AG20443 (cell line): ENCODE results near the gene TMEM60.
"Not testable (repeated sequence)": the region's sequence is repeated elsewhere in the genome, so short reads cannot be mapped to it uniquely, and the experiment has no call there.

Source experiments
- DNase-seq: peaks from one replicate; pipeline ENCODE4 v3.0.0; 2012; ENCODE audit warnings: low spot score, mixed read lengths

The TMEM60 gene

DNA sequence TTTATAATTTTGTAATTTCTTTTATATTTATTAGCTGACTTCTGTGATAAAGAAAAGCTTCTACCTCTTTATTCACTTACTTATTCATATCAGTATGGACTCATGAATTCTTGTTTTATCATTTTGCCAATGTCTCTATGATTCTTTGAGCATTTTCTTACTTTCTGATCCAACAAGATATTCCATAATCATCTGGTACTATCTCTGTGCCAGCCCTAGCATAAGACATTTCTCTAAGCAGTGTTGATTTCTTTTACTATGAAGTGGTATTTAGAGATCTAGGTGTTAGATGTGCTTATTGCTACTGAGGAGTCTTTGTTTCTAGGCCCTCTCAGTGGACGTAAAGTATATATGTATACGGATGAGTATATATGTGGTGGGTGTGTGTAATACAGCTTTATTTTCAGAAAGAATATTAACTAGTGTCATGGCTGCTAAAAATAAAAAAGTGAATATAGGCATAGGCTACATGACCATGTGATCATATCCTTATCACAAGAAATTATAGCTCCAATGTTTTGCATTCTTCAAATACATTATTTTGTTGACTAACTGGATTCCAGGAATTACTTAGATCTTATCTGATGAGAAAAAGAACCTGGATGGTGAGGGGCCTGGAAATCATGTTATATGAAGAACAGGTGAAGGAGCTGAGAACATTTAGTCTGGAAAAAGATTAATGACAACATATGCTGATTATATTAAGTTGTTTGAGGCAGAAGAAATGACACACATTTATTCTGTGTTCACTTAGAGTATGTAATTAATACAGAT, 13.5 kb upstream of the TMEM60 start:
- no peak for DNase-seq

DNA sequence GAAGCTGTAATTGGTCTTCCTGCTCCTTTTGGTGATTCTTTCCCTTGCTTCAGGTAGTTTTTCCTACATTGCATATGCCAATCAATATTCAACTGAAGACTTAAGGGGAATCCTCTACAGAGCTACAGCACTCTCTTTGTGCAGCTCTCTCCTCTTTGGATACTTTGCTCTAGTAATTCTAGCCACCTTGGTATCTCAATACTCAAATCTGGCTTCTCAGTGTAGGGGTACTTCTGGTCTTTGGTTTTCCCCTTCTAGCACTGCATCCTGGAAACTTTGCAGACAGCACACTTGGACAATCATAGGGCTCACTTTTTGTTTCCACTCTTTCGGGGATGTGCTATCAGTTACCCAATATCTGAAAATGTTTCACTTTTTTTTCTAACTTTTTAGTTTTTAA, 10.3 kb upstream of the TMEM60 start:
- DNase-seq: no peak

DNA sequence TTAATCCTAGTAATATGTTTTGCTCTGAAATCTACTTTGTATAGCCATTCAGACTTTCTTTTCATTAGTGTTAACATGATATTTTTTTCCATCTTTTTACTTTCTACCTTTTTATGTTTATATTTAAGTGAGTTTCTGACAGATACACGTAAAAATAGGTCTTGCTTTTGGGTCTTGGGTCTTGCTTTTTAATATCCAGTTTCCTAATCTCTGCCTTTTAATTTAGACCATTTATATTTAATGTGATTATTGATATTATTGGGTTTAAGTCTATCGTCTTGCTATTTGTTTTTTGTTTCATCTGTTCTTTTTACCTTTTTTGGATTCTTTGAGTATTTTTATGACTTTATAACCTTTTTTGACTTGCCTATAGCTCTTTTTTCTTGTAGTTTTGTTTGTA, 8.2 kb upstream of the TMEM60 start:
- no peak for DNase-seq

DNA sequence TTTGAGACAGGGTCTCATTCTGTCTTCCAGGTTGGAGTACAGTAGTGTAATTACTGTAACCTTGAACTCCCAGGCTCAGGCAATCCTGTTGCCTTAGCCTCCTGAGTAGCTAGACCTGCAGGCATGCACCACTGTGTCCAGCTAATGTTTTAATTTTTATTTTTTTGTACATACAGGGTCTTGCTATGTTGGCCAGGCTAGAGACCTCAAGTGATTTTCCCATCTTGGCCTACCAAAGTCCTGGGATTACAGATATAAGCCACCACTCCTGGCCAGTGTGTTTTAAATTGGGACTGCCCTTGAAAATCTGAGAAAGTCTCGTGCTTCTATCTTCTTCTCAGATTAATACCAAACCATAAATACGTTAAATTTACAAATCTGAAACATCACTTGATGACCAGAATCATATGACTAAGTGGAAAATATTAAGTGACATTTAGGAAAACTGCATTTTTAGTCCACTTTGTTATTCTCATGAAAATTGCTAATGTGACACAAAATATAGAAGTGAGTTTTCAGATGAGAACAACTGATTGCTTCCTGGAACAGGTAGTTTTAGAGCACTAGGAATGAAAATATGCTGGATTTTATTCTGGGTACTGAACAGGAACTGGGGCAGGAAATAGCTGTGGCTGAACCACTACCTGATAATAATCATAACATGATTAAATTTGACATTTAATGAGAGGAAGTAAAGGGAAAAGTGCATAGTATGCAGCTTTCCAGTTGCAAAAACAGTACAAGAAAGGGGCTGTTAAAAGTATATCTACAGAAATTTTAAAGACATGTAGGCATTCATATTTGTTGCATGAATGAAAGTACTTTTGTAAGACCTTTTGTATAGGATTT, 4.5 kb upstream of the TMEM60 start:
- no peak for DNase-seq

DNA sequence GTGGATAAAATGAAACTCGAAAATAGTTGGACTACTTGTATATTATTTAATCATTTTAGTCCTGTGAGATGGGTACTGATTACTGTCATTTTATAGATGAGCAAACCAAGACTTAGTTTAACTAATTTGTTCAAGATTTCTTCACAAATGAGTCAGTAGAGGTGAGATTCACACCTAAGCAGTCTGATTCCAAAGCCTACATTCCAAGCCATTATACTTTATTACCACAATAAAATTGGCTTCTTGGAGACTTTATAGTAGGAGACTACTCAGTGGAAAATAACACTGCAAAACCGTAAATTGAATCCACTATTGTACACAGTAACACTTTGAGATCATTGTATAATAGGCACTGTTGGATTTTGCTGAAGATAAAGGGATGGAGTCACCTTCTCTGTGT, 2.5 kb upstream of the TMEM60 start:
- DNase-seq: no peak

DNA sequence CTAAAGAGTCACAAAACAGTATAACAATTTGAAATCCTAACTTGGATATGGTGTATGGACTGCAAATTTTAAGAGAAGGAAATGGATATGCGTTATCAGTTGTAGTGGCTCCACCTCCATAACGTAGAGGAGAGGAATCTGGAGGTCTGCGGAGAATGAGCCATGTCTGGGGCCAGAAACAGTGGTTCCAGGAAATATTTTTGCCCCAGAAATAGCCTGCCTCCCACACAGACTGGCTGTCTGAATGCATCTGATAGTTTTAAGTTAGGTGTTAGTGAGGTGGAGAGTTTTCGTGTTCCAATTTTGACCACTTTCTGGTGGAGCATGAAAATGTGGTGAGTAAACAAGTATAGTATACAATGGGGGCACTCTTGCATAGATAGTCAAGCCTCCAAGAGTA, 1.9 kb upstream of the TMEM60 start:
- no peak for DNase-seq

DNA sequence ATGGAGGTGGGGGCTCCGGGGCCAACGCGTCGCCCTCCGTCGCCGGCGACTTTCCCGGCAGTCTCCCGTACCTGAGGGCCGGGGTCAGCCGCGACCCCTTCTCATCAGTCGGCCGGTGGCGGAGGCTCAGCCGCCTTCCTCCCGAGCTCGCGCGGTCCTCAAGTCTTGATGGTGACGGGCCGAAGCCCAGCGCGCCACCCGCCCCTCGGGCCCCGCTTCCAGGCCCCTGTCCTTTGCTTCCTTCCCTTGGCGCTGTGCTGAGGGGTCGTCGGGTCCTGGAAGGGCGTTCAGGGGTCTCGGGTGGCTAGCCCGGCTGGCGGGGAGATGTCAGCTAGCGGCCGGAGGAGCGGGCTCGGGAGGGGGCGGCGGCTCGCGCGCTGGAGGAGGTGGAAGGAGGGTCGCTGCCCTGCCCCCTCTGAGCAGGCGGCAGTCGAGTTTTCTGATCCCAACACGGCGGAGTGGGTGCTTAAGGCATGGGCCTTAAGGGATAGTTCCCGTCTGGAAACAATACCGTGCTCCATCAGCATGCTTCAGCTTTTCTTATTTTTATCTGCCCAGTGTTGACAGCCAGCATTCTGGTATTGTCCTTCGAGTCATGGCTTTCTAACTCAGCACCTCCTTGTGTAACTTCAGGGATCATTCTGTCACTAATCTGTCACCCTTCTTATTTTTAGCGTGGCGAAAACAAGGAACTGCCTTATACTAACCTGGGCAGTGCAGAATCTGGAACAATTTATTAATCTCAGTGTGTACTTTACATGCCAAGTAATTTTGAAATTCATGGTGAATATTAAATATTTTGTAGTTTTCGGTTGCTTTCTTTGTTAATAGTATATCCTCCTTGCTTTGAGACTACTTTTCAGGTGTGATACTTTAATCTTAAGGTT, 1.1 kb upstream of the TMEM60 start:
- peak; percentile 35 for DNase-seq

DNA sequence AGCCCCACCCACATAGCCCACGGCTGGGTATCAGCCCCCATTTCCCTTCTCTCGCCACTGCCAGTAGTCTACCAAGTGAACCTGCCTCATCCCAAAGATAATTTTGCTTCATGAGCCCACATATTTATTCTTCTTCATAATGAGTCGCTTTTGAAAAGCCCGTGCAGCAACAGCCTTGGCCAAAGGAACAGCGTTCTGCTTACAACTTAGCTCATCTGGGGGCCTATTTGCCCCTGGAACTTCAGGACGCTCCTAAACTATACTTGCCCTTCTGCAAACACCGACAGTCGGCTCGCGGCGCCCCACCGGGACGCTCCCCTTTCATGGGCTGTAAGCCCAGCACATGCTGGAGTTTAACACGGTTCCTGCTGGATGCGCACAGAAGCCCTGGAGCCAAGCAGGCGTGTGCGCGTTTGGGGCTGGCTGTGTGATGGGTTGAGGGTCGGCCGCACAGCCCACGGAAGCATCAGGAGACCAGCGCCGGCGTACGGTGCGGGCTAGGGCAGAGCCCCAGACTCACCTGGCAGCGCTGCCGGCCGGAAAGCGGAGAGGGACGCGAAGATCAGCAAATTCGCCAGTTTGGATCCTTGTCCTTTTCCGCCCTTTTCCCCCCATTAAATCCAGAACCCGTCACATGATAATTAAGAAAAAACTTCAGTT, 370 bp downstream of the TMEM60 start:
- DNase-seq: peak; percentile 45

DNA sequence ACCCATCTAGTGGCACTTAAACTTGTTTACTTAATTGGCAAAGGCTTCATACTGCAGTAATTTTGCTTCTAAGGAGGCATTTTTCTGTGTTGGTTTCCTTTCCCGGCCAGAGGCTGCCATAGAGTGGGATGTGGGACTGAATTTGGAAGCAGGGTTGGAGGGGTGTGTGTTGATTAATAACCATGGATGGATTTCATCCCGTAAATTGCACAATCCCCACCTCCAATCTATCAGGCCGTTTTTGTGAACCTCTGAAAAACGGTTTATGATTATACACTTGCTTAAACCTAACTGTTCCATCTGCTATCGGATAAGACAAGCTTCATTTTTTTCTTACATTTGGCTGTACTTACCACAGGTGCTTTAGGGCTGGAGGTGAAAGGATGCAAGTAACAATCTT, 1.3 kb downstream of the TMEM60 start:
- no peak for DNase-seq

DNA sequence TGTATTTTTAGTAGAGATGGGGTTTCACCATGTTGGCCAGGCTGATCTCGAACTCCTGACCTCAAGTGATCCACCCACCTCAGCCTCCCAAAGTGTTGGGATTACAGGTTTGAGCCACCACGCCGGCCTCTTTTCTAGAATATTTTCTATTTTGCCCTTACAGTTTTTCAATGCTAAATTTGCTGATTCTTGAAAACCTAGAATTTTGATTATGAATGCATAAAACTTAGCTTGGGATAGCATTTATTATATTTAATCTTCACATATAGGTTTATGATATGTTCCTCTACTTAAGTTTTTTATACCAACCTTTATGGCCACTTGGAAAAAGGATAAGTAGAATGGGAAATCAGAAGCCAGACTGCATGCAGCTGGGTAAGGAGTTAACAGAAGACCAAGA, 2.1 kb downstream of the TMEM60 start:
- DNase-seq: no peak

DNA sequence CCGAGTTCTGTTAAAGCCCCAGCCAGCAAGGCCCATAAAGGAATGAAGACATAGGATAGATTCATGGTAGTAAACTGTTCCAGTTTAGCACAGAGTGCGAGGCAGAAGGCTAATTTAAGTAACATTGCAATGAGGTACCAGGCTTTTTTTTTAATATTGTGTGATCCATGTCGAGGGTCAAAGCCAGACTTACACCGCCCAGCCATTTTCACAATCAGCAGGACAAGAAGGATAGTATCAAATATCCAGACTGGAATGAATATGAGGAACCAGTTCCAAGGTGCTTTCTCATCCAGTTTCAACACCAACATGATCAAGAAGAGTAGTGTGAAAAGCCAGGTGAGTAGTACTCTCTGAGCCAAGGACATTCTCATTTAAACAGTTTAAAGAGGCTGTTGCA, 4.2 kb downstream of the TMEM60 start:
- no peak for DNase-seq

DNA sequence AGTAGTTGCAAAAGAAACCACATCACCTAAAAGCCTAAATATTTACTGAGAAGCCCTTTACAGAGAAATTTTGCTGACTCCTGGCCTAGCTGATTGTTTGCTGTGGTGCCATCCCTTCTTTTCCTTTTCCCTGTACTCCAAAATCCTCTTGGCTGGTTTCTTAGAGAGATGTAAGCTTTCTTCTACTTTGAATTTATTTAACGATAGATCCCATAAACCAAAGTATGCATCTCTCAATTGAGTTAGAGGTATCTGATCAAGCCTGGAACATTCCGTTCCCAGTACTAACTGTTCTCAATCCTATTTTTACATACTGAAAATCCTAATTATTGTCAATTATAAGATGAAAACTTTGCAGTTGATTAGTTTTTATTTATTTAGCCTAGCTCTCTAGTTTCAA, 6.3 kb downstream of the TMEM60 start:
- no peak for DNase-seq

DNA sequence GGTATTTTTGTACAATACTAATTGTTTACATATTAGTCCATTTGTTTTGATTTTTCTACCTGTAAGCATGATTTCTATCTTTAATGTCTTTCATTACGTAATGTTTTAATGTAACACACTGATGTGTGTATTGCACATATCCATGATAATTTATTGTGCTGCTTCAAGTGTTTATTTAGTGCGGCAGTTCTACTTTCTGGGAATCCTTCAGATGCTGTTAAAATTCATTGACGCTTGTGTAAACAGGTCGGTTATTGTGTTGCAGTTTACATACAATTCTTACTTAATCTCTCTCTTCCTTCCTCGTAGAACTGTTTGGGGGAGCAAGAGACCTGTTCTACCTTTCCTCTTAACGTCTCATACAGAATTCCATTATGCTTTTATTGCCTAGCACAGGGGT, 6.9 kb downstream of the TMEM60 start:
- no peak for DNase-seq

DNA sequence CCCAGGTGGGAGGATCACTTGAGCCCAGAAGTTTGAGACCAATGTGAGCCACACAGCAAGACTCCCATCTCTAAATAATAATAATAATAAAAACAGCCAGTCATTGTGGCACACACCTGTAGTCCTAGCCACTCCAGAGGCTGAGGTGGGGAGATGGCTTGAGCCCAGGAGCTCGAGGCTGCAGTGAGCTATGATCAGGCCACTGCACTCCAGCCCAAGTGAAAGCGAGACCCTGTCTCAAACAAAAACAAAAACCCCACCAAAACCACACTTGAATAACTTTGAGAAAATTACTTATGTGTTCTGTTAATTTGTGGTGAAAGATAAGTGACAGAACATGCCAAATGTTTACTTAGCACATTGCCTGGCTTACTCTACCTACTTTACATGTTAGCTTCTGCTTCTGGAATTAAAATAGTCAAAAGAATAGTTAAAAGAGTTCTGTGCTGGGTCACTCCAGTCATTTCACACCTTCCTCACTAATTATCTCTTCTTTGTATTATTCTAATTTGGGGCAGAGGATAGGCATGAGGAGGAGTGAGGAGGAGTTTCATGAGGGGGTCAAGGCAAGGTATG, 9.8 kb downstream of the TMEM60 start:
- no peak for DNase-seq

DNA sequence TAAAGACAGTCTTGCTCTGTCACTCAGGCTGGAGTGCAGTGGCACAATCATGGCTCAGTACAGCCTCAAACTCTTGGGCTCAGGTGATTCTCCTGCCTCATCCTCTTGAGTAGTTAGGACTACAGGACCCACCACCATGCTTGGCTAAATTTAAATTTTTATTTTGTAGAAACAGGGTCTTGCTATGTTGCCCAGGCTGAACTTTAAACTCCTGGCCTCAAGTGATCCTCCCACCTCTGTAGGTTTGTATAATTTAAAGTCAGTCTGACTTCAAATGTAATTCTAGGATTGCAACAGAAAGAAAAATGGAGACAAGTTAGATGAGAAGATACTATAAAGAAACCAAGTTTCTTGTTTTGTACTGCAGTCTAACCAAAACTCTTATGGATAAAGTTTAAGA, 11.5 kb downstream of the TMEM60 start:
- DNase-seq: no peak

DNA sequence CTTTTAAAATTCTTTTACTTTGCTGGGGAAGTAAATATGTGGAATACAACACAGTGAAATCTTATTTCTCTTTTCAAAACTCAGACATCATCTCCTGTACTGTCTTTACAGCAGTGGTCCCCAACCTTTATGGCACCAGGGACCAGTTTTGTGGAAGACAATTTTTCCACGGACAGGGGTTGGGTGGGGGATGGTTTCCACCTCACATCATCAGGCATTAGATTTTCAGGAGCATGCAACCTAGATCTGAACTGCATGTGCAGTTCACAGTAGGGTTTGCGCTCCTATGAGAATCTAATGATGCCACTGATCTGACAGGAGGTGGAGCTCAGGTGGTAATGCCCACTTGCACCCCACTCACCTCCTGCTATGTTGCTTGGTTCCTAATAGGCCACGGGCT, 12.2 kb downstream of the TMEM60 start:
- no peak for DNase-seq

DNA sequence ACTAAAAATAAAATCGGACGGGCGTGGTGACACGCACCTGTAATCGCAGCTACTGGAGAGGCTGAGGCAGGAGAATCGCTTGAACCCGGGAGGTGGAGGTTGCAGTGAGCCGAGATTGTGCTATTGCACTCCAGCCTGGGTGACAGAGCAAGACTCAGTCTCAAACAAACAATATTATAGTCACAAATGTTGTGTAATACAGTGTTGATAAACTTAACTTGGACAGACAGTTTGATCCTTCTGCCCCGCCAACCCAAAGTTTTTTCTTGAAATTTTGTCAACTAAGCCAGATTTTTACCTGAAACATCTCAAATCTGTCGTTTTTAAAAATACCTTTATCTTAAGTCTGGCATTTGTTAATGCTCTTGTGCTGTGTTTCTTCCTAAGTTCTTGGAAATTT, 13.8 kb downstream of the TMEM60 start:
- DNase-seq: not testable (repeated sequence)

DNA sequence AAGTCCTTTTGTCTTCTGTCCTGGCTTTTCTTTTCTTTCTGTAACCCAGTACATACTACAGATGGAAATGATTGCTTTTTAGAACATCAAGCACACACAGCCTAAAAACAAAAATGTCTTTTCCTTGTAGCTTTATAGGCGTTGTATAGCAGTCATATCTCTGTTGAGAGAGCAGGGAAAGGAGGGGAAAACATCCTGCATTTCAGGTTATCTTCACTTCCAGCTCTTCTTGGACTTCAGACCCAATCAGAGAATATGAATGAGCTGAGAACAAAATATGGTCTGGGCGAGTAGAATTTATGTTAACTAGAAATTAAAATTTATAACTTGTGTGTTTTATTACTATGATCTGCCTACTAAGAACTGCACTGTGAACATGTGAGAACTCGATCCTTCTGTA, 14.7 kb downstream of the TMEM60 start:
- DNase-seq: no peak

DNA sequence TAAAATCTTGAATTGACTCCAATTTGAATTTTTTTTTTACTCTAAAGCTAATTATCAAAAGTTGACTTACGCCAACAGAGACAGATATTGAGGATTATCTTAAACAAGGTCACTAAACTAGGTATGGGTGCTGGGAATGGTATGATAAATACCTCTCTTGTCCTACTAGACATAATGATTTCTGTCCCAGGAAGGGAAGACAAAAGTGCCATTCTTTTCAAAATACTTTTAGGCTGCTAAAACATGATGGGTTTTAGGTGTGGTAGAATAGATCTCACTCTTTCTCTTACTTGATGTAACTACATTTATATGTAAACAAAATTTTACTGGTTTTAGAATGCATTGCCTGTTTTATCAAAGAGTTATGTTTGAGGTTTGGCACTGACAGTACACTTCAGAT, 15.1 kb downstream of the TMEM60 start:
- no peak for DNase-seq

DNA sequence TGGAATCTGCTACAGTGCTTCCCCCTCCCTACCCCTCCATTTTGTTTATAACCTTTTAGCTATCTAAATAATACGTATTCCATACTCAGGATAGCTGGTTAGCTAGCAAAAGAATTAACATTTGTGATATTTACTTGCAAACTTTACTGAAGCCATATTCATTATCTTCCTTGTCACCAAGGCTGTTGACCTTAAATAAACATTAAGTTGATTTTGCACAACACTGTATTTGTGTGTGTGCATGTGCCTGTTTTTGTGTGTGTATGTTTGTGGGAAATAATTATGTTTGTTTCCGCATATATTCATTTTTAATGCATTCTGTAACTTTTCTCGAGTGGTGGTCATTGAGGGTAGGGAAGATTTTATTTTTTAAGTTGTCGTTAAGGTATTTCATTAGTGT, 15.9 kb downstream of the TMEM60 start:
- no peak for DNase-seq

DNA sequence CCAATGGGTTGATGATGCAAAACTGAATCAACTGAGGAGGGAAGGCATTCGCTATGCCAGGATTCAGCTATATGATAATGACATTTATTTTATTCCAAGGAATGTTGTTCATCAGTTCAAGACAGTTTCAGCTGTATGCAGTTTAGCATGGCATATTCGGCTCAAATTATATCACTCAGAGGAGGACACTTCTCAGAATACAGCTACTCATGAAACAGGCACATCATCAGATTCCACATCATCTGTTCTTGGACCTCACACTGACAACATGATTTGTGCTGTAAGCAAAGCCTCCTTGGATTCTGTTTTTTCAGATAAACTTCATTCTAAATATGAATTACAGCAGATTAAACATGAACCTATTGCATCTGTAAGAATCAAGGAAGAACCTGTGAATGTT, 19.7 kb downstream of the TMEM60 start:
- no peak for DNase-seq

DNA sequence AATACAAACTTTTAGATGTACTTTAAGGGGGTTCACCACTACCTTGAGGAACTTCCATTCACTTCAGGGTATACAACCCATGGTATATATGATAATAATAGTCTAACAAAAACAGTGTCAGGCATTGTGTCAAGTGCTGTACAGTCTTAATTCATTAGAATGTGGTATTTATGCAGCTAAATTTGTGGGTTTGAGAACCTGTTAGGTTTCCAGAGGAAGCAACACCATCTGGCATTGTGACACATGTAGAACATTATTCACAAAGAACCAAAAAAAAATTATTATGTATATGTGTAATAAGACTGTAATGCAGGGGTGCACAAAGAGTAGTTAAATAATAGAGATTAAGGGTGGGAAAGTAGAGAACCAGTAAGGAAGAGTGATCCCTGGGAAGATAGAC, 26.3 kb downstream of the TMEM60 start:
- no peak for DNase-seq
